ENCODE measurements around the gene MGAT5B.

DNA sequence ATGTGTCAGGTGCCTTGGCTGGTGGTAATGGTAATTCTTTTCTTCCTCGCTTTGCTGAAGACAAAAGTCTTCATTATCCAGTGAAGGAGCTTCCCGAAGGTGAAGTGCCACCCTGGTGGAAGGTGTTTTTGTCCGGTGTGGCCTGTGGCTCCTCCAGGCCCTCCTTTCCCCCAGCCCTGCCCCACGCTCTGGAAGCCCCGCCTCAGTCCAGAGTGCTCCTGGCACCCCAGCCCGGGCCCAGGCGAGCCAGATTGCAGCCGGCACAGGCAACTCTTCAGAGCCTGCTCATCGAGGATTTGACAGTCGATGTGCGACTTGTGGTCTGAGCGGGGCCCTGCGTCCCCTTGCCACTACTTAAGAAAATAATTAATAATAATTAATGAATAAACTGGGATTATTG, 93.7 kb downstream of the MGAT5B start:
- TF ChIP-seq, protein P1, sequence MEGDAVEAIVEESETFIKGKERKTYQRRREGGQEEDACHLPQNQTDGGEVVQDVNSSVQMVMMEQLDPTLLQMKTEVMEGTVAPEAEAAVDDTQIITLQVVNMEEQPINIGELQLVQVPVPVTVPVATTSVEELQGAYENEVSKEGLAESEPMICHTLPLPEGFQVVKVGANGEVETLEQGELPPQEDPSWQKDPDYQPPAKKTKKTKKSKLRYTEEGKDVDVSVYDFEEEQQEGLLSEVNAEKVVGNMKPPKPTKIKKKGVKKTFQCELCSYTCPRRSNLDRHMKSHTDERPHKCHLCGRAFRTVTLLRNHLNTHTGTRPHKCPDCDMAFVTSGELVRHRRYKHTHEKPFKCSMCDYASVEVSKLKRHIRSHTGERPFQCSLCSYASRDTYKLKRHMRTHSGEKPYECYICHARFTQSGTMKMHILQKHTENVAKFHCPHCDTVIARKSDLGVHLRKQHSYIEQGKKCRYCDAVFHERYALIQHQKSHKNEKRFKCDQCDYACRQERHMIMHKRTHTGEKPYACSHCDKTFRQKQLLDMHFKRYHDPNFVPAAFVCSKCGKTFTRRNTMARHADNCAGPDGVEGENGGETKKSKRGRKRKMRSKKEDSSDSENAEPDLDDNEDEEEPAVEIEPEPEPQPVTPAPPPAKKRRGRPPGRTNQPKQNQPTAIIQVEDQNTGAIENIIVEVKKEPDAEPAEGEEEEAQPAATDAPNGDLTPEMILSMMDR (IDR thresholded peaks at IDR 0.05) = no peak
- no peak for TF ChIP-seq POLR2A (IDR thresholded peaks at IDR 0.05)
